Measurements from ENCODE around the gene PLXDC1.

PLXDC1 gene

DNA sequence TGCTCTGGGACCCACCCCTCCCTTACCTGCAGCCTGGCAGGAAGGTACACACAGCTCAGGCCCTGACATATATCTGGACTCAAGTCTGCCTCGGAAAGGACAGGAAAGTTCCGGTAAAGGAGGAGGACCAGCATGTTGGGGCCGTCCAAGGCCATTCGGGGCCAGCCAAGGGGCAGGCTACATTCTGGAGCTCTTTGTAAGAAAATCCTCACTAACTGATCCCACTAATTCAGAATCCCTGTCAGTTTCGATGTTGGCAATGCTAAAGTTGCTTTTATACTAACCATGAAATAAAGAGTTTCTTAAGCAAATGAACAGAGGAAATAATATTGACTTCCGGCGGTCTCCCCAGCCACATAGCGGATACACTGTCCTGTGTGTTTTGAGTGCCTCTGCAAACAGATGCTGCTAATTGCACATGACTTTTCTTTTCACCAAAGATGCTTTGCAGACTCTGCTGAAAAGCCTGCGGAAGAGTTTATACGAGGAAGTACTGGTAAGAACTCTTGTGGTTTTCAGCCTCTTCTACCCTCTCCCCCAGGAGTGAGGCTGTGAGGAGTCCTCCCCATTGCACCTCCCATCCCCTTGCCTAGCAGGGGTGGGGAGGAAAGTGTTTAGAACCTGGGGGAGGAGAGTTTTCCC is 54.8 kb downstream of the PLXDC1 start:
- no peak for DNase-seq (ENCODE audit: low spot score)

DNA sequence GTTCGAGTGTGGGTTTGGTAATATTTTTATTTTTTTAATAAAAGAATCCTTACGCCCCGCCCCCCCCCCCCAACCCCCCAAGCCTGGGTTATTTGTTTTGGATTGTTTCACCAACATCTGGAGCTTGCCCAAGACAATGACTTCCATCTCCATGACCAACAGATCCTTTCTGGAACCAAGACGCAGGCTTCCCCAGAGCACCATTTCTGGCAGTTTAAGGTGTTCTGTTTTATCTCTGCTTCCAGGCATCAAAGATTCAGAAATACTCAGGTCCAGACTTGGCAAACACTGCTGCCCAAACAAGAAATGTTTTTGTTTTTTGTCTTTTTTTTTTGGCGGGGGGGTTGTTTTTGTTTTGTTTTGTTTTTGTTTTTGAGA is 56.1 kb downstream of the PLXDC1 start:
- DNase-seq (ENCODE audit: low spot score), result no peak

DNA sequence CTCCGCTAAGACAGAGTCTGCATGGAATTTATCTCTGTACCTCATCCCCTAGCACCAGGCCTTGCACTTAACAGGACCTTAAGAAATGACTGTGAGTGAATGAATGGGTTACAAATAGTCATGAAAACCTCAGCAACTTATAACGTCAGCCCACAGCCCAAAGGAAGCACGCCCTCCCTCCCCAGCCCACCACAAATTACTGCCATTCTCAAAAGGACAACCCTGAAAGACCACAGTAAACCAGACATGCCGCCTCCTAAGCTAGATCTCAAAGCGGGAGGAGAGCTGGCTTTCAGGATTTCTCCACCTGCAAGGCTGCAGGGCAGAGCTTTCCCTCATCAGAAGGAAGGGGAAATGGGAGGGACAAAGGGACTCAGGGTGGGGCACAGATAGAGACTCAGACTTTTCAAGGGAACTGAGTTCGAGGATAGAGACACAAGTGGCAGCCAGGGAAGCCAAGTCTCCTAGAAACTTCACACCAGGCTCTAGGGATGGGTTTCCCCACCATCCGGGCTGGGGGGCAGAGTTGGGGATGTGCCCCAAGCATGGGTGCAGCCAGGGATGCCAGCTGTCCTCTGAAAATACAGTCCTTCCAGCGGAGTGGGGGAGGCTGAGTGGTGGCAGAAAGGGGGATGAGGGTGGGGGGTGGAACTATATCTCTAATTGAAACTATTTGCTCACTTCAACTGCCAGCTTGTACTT is 56.7 kb downstream of the PLXDC1 start:
- no peak for DNase-seq (ENCODE audit: low spot score)

DNA sequence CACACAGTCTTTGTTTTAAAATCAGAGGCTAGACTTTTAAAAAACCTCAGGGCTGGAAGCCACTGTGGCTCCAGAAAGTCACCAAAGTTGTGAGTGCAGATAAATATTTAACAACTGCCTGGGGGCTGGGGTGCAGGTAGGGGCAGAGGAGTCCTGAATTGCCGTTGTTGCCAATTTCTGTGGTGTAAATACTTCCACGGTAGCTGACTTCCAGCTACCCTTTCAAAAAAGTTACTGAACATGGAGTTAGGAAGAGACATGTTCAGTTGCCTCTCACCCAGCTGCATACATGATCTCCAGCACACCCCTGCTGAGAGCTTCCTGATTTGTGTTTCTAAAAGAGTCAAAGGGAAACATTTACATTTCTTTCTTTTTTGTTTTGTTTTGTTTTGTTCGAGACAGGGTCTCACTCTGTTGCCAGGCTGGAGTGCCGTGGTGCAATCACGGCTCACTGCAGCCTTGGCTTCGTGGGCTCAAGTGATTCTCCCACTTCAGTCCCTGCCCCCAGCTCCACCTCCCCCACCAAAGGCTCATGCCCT is 58.7 kb downstream of the PLXDC1 start:
- no peak for DNase-seq (ENCODE audit: low spot score)

DNA sequence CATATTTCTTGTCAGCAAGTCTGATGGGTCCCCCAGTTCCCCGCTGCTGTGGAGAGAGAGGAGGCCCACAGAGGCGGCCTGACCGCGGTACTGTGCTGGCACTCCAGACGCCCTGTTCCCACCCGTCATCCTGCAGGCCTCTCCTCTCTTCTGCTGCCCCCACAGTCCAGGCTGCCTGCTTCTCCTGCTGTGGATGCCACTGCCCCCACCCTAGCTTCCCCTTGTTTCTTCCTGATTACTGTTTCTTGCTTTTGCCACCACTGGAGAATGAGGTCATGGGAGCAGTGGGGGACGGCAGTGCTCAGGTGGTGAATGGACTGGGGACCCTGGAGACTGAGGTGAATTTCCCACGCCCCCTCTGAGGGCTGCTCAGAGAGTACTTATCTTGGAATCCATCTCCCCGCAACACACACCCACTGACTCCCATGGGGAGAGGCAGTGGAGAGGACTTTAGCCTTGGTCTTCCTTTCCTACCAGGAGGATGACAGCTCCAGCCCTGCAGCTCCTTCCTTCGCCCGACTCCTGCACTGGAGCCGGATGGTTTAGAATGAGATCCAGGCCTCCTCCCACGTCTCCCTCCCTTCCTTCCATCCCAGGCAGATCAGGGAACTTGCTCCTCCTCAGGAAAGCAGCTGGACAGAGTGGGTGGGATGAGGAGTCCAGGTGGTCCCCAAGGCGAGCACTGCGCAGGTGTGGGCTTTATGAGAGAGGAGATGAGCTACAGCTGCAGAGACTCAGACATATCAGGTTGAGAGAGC is 60.4 kb downstream of the PLXDC1 start:
- no peak for DNase-seq (ENCODE audit: low spot score)

DNA sequence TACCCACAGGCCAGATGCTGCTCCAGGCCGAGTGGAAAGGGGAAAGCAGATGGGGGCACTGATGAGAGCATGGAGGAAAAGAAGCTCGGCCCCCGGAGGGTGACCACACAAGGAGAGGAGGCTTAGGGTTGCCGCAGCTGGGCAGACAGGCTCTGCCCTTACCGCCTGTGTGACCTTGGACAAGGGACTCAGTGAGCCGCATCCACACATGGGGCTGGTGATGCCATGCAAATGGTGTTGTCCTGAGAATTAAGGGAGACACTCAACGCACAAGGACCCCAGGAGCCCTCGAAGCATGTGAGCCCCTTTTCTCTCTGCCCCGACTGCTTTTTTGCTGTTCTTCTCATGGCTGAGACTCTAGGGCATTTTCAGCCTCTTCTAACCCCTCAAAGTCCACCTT is 61.0 kb downstream of the PLXDC1 start:
- DNase-seq (ENCODE audit: low spot score), result no peak

DNA sequence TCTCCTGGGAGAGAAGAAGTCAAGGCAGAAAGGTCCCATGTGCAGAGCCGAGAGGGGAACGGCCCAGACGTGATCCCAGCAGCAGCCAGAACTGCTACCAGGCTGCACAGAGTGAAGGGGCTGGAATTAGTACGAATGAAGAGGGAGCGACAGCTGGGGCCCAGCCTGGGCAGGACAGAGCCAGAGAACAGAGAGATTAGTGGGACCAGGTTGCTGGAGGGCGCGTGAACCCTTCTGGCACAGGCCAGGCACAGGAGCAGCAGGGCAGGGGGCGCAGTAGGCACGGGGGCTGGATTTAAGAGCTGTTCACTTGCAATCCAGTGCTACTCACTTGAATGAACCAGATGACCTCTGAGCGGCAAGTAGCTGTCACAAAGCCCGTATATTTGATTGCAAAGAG is 66.9 kb downstream of the PLXDC1 start:
- no peak for DNase-seq (ENCODE audit: low spot score)

DNA sequence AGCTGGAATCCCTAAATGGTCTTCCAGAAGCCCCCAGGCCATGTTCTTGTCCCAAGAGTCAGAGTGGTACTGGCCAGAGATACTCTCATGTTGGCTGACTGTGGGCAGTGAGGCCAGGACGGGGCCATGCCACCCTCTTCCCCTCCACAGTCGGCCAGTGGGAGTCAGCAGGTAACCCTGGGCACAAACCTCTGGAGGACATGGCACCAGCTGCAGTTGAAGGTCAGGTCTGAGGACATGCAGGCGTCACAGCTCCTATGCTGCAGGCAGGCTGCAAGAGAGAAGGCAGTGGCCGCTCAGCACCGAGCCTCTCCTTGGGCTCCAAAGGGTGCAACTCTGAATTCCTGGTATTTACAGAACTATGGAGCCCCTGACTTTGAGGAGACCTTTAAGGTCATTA is 68.2 kb downstream of the PLXDC1 start:
- no peak for DNase-seq (ENCODE audit: low spot score)

DNA sequence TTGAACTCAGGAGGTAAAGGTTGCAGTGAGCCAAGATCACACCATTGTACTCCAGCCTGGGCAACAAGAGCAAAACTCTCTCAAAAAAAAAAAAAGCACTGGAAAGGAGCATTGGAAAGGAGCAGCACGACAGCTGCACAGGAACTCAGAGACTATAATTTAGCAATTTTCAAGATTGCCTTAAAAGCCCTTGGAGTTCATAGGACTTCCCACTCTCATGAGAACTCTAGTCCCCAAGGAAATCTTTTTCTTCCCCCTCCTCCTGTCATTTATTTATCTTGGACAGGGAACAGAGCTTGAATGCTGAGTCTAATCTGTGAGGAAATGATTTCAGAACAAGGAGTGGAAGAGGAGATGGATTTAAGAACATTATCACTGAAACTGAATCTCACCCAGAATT is 69.0 kb downstream of the PLXDC1 start:
- DNase-seq (ENCODE audit: low spot score), result no peak

DNA sequence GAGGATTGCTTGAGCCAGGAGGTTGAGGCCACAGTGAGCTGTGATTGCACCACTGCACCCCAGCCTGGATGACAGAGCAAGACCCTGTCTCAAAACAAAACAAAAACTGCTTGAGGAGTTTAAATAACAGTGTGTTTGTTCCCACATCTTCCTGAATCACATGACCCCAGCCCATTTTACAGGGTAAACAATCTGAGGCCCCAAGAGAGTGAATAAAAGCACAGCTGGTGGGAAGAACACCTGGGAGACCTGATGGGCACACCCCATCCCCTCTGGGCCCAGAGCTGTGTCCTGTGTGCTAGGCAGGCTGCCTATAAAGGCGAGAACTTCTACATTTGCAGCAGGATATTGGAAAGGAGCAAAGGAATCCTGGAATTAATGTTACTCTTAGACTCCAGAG is 69.6 kb downstream of the PLXDC1 start:
- DNase-seq (ENCODE audit: low spot score), result no peak

DNA sequence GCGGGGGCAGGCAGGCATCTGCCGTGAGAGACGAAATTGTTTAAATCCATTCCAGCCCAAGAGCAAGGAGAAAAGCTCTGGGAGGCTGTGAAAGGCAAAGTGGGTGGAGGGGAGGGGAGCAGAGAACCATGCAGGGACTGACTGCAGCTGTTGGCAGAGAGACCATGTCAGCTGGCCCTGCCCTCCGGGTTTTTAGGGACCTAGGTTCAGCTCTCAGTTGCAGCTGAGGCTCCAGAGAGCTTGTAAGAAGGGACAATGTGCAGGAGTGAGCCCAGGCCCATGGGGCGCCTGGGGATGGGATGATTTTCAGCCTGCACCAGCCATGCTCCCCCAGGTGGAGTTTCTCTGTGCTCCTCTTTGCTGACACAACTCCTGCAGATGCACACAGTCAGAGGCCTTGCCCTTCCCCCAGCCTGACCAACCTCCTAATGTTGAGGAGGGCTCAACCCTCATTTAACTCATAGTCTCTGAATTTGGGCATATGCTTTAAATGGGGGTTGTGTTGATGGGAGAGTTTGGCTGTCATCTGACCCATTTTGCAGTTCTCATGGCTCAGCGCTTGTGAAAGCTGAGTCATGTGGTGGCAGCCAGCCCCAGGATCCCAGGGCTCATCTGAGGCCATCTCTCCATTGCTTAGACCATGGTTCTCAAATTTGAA is 70.9 kb downstream of the PLXDC1 start:
- no peak for DNase-seq (ENCODE audit: low spot score)

DNA sequence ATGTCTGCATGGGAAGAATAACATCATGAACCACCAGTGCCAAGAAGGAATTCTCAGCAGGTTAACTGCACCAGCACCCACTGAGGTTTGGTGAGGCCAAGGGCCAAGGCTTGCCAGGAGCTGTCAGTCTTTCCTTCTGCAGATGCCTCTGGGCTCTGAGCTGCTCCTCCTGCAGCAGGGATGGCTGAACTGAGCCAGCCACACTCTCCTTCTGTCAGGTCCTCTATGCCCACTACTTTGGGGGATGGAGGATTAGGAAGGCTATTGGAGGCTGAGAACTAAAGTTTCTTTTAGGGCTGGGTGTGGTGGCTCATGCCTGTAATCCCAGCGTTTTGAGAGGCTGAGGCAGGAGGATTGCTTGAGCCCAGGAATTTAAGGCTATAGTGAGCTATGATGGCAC is 71.6 kb downstream of the PLXDC1 start:
- no peak for DNase-seq (ENCODE audit: low spot score)

DNA sequence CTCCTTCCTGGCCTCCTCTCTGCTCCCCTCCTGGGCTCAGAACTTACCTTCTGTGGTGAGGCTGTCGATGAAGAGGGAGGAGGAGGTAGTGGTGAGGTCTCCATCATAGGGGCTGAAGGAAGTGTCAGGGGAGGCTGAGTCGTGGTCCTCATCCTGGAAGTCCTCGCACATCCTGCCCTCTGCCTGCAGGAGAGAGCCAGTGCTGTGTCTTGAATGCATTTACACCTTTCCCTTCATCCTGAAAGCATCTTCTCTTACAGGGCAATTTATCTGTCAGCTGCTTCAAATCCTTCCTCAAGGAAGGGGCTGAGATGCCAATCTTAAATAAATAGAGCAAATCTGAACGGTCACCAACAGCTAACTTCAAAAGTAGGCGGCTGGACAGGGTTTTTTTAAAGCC is 73.6 kb downstream of the PLXDC1 start:
- DNase-seq (ENCODE audit: low spot score), result no peak

DNA sequence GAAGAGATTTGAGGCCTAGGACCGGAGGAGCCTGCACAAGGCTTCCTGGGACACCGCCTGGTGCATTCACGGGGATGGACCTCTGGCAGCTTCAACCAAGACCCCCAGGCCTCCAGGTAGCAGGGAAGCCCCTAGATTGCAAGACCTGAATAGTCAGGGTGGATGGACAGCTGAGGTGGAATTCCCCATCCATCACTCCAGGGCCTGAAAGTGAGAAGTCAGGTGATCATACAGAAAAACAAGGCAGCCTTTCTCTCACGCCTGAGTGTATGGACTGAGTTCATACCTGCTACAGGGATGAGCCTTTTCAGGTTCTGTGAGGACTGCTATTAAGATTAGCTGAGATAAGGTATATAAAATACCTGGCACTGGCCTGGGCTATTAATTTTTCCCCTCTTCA is 74.2 kb downstream of the PLXDC1 start:
- DNase-seq (ENCODE audit: low spot score), result no peak

DNA sequence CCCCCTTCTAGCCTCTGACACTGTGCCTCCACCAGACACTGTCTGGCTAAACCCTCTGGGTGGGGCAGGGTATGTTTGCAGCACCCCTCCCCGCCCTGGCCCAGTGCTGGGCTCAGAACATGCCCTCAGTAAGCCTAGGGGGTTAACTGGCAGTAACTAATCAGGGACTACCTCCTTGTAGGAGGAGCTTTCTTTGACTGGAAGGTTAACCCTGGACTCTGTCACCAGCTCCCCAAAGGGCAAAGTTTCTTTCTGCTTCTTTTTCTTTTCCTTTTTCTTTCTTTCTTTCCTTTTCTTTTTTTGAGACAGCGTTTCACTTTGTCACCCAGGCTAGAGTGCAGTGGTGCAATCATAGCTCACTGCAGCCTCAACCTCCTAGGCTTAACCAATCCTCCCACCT is 76.8 kb downstream of the PLXDC1 start:
- DNase-seq (ENCODE audit: low spot score), result no peak

DNA sequence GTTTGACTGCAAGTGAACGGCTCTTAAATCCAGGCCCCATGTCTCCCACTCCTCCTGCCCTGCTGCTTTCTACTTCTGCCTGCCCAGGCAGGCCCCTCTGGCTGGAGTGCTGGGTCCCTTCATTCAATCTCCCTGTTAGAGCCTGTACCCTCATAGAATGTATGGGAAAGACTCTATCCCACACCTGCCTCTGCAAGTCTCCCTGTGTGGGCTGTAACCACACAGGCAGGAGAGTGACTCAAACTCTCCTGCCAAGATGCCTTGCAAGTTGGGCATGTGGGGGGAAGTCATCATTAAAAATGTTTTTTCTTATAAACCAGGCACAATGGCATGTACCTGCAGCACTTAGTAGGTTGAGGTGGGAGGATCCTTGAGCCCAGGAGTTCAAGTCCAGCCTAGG is 77.5 kb downstream of the PLXDC1 start:
- no peak for DNase-seq (ENCODE audit: low spot score)

DNA sequence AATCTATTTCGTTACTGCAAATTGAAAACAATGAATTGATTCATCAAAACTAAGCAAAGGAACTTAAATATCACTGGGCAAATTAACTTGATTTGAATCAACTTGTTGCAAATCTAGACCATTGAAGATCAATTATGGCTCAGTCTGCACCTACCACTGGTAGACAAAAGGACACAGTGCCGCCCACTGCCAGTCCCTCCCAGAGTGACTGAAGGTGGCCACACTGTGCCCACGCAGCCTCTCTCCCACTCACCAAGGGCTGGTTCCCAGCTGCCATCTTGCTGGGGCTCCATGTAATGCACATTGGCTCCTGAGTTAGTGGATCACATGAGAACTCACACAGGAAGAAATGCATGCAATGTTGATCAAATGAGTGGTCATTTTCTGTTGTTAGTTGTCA is 78.1 kb downstream of the PLXDC1 start:
- DNase-seq (ENCODE audit: low spot score), result no peak

DNA sequence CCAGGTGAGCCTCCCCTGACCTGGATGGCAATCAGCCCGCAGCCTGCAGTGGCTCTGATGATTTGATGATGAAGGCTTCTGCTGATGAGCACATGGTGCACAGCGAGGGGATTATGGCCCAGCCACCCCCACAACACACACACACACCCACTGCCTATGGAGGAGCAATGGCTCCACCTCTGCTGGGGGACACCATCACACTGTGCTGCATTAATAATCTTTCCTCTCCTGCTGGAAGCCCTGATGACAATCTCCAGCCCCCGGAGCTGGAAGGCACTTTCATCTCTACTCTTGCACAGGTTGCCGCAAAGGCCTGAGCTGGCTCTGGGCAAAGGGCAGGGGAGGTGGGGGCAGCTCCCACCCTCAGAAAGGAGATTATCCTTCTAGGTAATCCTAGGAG is 79.9 kb downstream of the PLXDC1 start:
- no peak for DNase-seq (ENCODE audit: low spot score)

DNA sequence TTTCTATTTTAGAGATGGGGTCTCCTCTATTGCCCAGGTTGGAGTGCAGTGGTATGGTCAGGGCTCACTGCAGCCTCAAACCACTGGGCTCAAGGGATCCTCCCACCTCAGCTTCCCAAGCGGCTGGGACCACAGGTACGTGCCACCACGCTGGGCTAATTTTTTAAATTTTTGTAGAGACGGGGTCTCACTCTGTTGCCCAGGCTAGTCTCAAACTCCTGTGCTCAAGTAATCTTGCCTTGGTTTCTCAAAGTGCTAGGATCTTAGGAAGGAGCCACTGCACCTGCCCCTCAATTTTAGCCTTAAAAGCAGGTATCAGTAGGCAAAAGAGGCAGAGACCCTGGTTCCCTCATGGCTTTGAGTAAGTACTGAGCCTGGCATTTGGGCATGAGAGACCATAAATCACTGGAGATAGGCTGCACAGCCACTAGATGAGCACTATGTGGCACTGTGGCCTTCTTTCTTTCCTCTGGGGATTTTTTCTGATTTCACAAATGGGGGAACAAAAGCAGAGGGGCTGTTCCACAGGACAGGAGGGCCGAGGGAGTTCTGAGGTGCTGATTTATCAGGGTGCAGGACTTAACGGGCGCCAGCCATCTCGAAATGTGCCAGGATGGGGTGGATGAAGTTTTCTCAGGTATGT is 82.2 kb downstream of the PLXDC1 start:
- peak; percentile 10 for DNase-seq (ENCODE audit: low spot score)

DNA sequence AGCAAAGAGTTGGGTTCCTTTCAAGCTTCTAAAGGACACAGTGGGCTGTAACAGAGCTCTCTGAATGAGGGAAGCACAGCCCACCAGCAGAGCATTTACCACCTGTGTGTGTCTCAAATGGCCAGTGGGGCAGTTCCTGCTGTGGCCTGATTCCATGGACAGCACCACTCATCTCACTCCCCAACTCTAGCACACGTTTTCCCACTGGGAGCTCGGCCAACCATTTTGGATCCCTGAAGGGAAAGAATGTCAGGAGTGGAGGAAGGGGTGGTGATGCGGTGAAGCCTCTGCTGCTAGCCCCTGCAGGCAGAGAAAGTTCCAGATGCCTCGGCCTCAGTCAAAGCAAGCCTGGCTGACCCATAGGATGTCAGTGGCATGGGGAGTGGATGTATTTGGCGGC is 86.6 kb downstream of the PLXDC1 start:
- DNase-seq (ENCODE audit: low spot score), result no peak

DNA sequence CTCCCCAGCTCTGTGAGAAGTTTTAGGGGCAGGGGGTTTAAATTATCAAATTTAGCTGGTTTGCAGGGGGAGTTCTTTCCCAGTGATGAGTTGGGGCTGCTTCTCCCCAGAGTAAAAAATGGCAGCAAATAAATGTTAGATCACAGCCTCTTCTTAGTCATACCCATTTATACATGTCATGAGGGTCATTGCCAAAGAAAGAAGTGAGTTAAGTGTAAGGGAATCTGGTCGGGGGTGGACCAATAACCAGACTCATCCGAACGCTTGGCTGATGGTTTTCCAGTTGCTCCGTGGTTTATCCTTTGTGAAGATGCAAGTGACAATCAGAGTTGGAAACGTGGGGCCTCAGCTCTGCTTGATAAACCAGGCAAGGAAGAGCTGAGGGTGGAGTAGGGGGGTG is 87.1 kb downstream of the PLXDC1 start:
- DNase-seq (ENCODE audit: low spot score), result no peak

DNA sequence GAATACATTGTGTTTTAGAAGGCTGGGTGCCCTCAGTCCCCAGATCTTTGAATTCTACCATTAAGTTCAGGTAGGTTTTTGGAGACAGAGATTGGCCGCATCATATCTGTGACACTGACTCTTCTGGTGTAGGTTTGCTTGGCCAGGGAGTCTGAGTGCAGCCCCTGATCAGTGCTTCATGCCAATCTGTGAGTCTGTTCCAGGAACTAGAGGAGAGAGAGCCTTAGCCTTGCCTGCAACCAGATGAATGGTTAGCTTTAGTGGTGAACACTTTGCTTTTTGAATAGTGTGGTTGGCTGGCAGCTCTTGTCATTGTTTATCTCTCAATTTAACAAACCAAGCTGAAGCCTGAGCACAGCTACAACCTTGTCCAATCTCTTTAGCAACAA is 87.8 kb downstream of the PLXDC1 start:
- DNase-seq (ENCODE audit: low spot score), result no peak

Measured in LoVo (cell line).